ENCODE data around the gene AHRR. TPM values are rescaled to one million over a fixed set of nuclear protein-coding genes. Genes with fewer than 3 reads are reported as not detected.

The AHRR gene
- total and polyA plus RNA-seq, 2 of the 4 experiments (the other 2 are of a cell fraction) = 15.6 to 37.1 TPM

DNA sequence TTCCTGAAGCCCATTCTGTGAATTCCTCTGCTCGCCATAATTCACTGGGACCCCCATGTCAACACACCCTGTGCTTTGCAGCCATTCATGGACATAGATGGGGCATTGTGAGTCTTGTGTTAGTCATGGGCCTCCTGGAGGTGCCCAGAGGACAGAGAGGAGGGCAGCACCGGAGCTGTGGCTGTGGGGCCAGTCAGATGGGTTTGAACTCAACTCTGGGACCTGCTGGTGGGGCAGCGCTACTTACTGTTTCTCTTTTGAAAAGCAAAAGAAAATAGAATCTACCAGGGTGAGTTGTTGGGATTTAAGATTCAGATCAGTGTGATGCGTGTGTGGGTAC, 110.2 kb downstream of the AHRR start (continued):
- TF ChIP-seq NFE2L2 (IDR thresholded peaks at IDR 0.05; ENCODE audit: low read depth, low read length) (no peak), FOS (IDR thresholded peaks at IDR 0.05; ENCODE audit: low read depth, low read length) (no peak), CEBPB (IDR thresholded peaks at IDR 0.05; ENCODE audit: low read depth, low read length) (no peak)

DNA sequence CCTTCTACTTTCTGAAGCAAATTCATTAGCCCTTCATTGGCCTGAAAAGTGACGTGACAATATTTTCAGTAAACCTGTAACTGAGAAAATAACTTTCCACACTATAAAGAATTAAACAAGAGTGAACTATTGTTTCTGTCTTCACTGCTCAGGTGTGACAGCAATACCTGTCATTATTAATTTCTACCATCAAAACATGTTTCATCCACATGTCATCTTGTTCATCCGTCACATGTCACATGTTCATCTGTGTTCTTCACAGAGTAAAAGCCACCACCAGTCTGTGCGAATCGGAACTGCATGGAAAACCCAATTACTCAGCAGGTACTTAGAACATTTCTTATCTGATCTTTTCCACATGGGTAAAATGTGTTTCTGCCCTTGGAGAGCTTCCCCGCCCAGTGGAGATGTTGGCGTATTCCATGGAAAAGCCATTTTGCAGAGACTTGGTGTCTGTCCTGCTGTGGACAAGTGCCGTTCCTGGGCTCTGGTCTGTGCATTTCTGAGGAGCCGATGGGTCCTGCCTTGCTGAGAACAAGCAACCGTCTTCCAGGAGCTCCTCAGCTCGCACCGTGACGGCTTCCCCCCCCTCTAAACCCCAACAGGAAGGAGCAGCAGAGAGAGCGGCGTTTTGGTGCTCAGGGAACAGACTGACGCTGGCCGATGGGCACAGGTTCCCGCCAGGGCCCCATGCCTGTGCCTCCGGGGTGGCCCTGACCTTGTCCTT, 110.8 kb downstream of the AHRR start:
- H4K91ac ChIP-seq (ENCODE audit: insufficient read depth, low read depth, low read length) = no peak overlapping the region
- H3K14ac ChIP-seq (replicated peaks; ENCODE audit: low read depth, low read length) = no peak overlapping the region
- H2AK9ac ChIP-seq (replicated peaks; ENCODE audit: low read depth, low read length, poor library complexity) = peak overlapping the region; percentile 69
- WGBS, 2 experiments (ENCODE audit: extremely low coverage in 2 of 2, insufficient read length in 1 of 2) = 100% methylated on average over 1 of the region's 18 CpGs; no CpG with 5 or more reads in 1 of the 2 experiments
- no peak overlapping the region for H3K23ac ChIP-seq (ENCODE audit: low read depth, low read length)
- ATAC-seq (ENCODE audit: low read depth) = no peak
- dilution Hi-C loops (cut with HindIII; ENCODE audit: low sequenced_read_pairs, unreplicated experiment) = no loop called here
- H3K4me1 ChIP-seq (ENCODE audit: control insufficient read depth, insufficient read depth, low read length) = peaks cover 10% of the 10 kb centered on the region
- H3K27ac ChIP-seq (ENCODE audit: insufficient read depth, low read length) = no peak overlapping the region
- H2AFZ ChIP-seq (replicated peaks; ENCODE audit: low read length, poor library complexity) = no peak overlapping the region
- H3K9me1 ChIP-seq (ENCODE audit: insufficient read depth, low read length) = peaks cover 9% of the 10 kb centered on the region; the same call in 1 of the 2 replicates
- no peak overlapping the region for H3K56ac ChIP-seq (ENCODE audit: extremely low read depth, insufficient read depth, low read length)
- H2BK15ac ChIP-seq (ENCODE audit: low read depth, low read length) = no peak overlapping the region
- 0 out of 2 replicates have a peak overlapping the region, but pooled peaks have one; percentile 0 for H2AK5ac ChIP-seq (ENCODE audit: low read depth, low read length)
- H2BK20ac ChIP-seq (ENCODE audit: low read depth, low read length) = no peak overlapping the region
- H3K36me3 ChIP-seq (ENCODE audit: control insufficient read depth, insufficient read depth, low read length) = peaks cover 62% of the 10 kb centered on the region
- no peaks in the 10 kb centered on the region for H3K27me3 ChIP-seq (ENCODE audit: control insufficient read depth, insufficient read depth, low read length)
- DNase-seq = no peak
- in situ Hi-C loops (cut with MboI; ENCODE audit: low sequenced_read_pairs) = no loop called here
- no peak overlapping the region for H3K9ac ChIP-seq (ENCODE audit: low read depth, low read length)
- CTCF ChIA-PET = no interaction called here
- no peak overlapping the region for H3K4me2 ChIP-seq (ENCODE audit: low read depth, low read length)
- H2BK5ac ChIP-seq (ENCODE audit: low read depth, low read length, poor library complexity, severe bottlenecking) = no peak overlapping the region
- intact Hi-C loops (cut with micrococcal nuclease) = no loop called here
- no TSS peak for BruUV-seq (replicated peaks)
- no peak for TF ChIP-seq NFE2L2 (IDR thresholded peaks at IDR 0.05; ENCODE audit: low read depth, low read length)
- TF ChIP-seq BHLHE40 (IDR thresholded peaks at IDR 0.05; ENCODE audit: low read depth, low read length) = no peak
- TF ChIP-seq MAFK (IDR thresholded peaks at IDR 0.05; ENCODE audit: low read depth, low read length) = no peak
- TF ChIP-seq CEBPB (IDR thresholded peaks at IDR 0.05; ENCODE audit: low read depth, low read length) = no peak
- no peak for TF ChIP-seq MXI1 (IDR thresholded peaks at IDR 0.05; ENCODE audit: borderline replicate concordance, low read depth, low read length)
- H4K20me1 ChIP-seq (ENCODE audit: insufficient read depth, low read length) = no peaks in the 10 kb centered on the region; the same call in 1 of the 2 replicates
- no peak overlapping the region; the same call in 1 of the 2 replicates for H2BK120ac ChIP-seq (ENCODE audit: low read depth, low read length)
- H3K4ac ChIP-seq (ENCODE audit: low read depth, low read length) = no peak overlapping the region
- no peak overlapping the region for H3K4me3 ChIP-seq (ENCODE audit: insufficient read depth, low read depth, low read length)
- no peaks in the 10 kb centered on the region for H3K9me3 ChIP-seq (ENCODE audit: control insufficient read depth, insufficient read depth, low read length)
- no peak overlapping the region for H4K8ac ChIP-seq (ENCODE audit: low read depth in 2 of 2, low read length in 2 of 2)
- peaks cover 0 to 40% of the 10 kb centered on the region in 2 experiments; a peak in 2 of 4 replicates for H3K79me1 ChIP-seq (ENCODE audit: low read depth in 1 of 2, low read length in 2 of 2)
- H4K5ac ChIP-seq (ENCODE audit: low read depth, low read length) = no peak overlapping the region
- POLR2A ChIA-PET (ENCODE audit: unreplicated experiment) = no interaction called here
- H3K18ac ChIP-seq (ENCODE audit: low read depth, low read length) = no peak overlapping the region
